Breast epithelium (tissue), 4 donors: ENCODE data around the gene ITPKC. TPM values are rescaled to one million over a fixed set of nuclear protein-coding genes. Genes with fewer than 3 reads are reported as not detected.

ENCODE experiments used
- DNase-seq, 2 donors: peaks; one replicate each; pipeline ENCODE4 v3.0.0-alpha.2; 2019; ENCODE audit warnings: low spot score in 2 of 2
- H3K27ac ChIP-seq, 2 donors: fragments of 200-600 bp; sonication (generic) in 1 of 2; one replicate each; pipeline ENCODE4 v1.5.1; 2016 to 2019; ENCODE audit warnings: mild to moderate bottlenecking in 1 of 2
- H3K27me3 ChIP-seq, 2 donors: fragments of 200-600 bp; sonication (generic) in 1 of 2; one replicate each; pipeline versions ENCODE4 v1.5.1 to v1.6.0; 2017 to 2019; ENCODE audit warnings: control low read depth in 1 of 2, mild to moderate bottlenecking in 1 of 2
- H3K36me3 ChIP-seq: fragments of 200-600 bp; one replicate; pipeline ENCODE4 v1.5.1; 2019
- H3K4me1 ChIP-seq, 2 donors: fragments of 200-600 bp; sonication (generic); one replicate each; pipeline ENCODE4 v1.5.1; 2016 to 2019; ENCODE audit warnings: control low read depth in 1 of 2
- H3K4me3 ChIP-seq, 3 donors: fragments of 200-600 bp; sonication (generic); 1 replicate in 2 of 3; 2 replicates in 1 of 3; pipeline ENCODE4 v1.5.1; 2016 to 2019; ENCODE audit warnings: mild to moderate bottlenecking in 3 of 3, moderate library complexity in 2 of 3
- H3K9me3 ChIP-seq, 2 donors: fragments of 200-600 bp; sonication (generic) in 1 of 2; one replicate each; pipeline ENCODE4 v1.5.1; 2016 to 2019; ENCODE audit warnings: control low read depth in 1 of 2
- CTCF ChIP-seq, 3 donors: fragments of 450-650 bp; IDR thresholded peaks; one replicate each; pipeline ENCODE4 v1.5.1; 2016 to 2017; ENCODE audit warnings: antibody characterized with exemption in 3 of 3, mild to moderate bottlenecking in 3 of 3, moderate library complexity in 3 of 3
- POLR2A ChIP-seq: fragments of 450-650 bp; IDR thresholded peaks from one replicate; pipeline ENCODE4 v1.6.1; 2016; ENCODE audit warnings: antibody characterized with exemption, mild to moderate bottlenecking, moderate library complexity
- POLR2AphosphoS5 ChIP-seq, 3 donors: sonication (generic); formaldehyde crosslinking; IDR thresholded peaks; one replicate each; pipeline ENCODE4 v1.6.1; 2017; ENCODE audit warnings: antibody characterized with exemption in 3 of 3
- intact Hi-C: fragments of 100-400 bp; cut with DNase I; formaldehyde crosslinking; loops from one replicate; pipeline ENCODE4 v1.15.1; 2023; ENCODE audit warnings: low total_unique reads
- total RNA-seq, 3 donors: library from RNA; depleted of rRNA; stranded (reverse); fragments of >200 nt; gene quantifications; one replicate each; pipeline ENCODE4 v1.1.0, GENCODE V29; 2016

The ITPKC gene
- total RNA-seq, 3 donors from 2014 or later: 41.8 to 71.6 (median 55.1) TPM

- DNase-seq: no peak
- Histone ChIP-seq H3K4me1 (peaks cover 0 to 11% of the 10 kb centered on the region in 2 donors), H3K9me3 (no peaks in the 10 kb centered on the region), H3K4me3 (no peak overlapping the region), H3K36me3 (peaks cover 9% of the 10 kb centered on the region), H3K27ac (no peak overlapping the region), H3K27me3 (no peaks in the 10 kb centered on the region)
- intact Hi-C loops: no loop called here
- TF ChIP-seq CTCF (IDR thresholded peaks at IDR 0.05): no peak
- TF ChIP-seq POLR2A: no peak
- TF ChIP-seq POLR2AphosphoS5 (IDR thresholded peaks at IDR 0.05): no peak
Observed at GRCh38 chr19:40755248-40755624, 38.3 kb downstream of the ITPKC start.

- Histone ChIP-seq H3K36me3 (peaks cover 9% of the 10 kb centered on the region), H3K4me1 (peaks cover 0 to 11% of the 10 kb centered on the region in 2 donors)
Observed at GRCh38 chr19:40755791-40756190, 38.9 kb downstream of the ITPKC start.

DNA sequence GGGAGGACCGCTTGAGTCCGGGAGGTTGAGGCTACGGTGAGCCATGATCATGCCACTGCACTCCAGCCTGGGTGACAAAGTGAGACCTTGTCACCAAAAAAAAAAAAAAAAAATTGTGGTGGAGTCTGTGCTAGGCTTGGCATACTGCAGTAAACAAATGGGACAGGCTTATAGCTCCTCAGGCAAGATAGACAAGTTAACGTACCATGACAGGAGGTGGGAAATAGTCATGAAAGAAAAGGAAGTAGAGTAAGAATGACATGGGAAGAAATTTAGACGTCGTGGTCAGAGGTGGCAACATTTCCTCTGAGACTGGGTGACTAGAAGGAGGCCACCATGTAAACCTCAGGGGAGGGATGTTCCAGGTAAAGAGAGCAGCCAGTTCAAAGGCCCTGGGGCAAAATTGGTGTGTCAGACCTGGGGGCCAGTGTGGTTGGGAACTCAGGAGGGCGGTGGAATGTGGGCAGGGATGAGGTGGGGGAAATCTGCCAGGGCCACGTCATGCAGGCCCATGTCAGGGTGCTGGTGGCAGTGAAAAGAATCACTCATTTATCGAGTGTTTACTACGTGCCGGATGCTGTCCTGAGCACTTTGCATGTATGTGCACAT lies 39.7 kb downstream of the ITPKC start:
- Histone ChIP-seq H3K36me3 (peaks cover 9% of the 10 kb centered on the region), H3K9me3 (no peaks in the 10 kb centered on the region), H3K4me1 (peaks cover 0 to 11% of the 10 kb centered on the region in 2 donors), H3K27ac (peak overlapping the region in 1 of 2 donors; percentile 25), H3K27me3 (no peaks in the 10 kb centered on the region), H3K4me3 (no peak overlapping the region)
- no peak for TF ChIP-seq POLR2A
- TF ChIP-seq POLR2AphosphoS5 (IDR thresholded peaks at IDR 0.05): no peak
- no peak for TF ChIP-seq CTCF (IDR thresholded peaks at IDR 0.05)
- intact Hi-C loops: no loop called here
- DNase-seq: no peak

More at GRCh38 chr19:40755791-40756190, 38.9 kb downstream of the ITPKC start:
- no peak overlapping the region for H3K4me3 ChIP-seq
- no peaks in the 10 kb centered on the region for H3K9me3 ChIP-seq
- no peaks in the 10 kb centered on the region for H3K27me3 ChIP-seq
- TF ChIP-seq POLR2AphosphoS5 (IDR thresholded peaks at IDR 0.05) (no peak), CTCF (IDR thresholded peaks at IDR 0.05) (no peak), POLR2A (no peak)
- H3K27ac ChIP-seq: peak overlapping the region; percentile 1 to 25
- intact Hi-C loops: no loop called here
- DNase-seq: no peak

- Histone ChIP-seq H3K4me1 (peaks cover 0 to 11% of the 10 kb centered on the region in 2 donors), H3K27me3 (no peaks in the 10 kb centered on the region), H3K27ac (no peak overlapping the region), H3K9me3 (no peaks in the 10 kb centered on the region), H3K36me3 (peaks cover 21% of the 10 kb centered on the region), H3K4me3 (no peak overlapping the region)
- TF ChIP-seq POLR2A (no peak), POLR2AphosphoS5 (IDR thresholded peaks at IDR 0.05) (no peak), CTCF (IDR thresholded peaks at IDR 0.05) (no peak)
- intact Hi-C loops: no loop called here
- no peak for DNase-seq
Observed at GRCh38 chr19:40758491-40758890, 41.6 kb downstream of the ITPKC start.

DNA sequence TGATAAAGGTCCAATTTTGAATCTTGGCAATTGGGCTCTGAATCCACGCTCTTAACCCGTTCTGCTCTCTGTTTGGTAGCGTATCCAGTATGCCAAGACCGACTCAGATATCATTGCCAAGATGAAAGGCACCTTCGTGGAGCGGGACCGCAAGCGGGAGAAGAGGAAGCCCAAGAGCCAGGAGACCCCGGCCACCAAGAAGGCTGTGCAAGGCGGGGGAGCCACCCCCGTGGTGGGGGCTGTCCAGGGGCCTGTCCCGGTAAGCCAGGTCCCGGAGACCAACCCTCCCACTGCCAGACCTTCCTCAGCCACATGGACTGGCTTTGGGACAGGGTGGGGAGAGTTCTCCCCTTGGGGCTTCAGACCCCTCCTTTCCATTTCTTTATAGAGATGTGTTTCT lies 42.4 kb downstream of the ITPKC start:
- intact Hi-C loops: no loop called here
- peaks cover 0 to 5% of the 10 kb centered on the region in 2 donors for H3K4me1 ChIP-seq
- H3K27ac ChIP-seq: no peak overlapping the region
- no peak for DNase-seq
- TF ChIP-seq CTCF (IDR thresholded peaks at IDR 0.05): no peak
- TF ChIP-seq POLR2A: no peak
- no peak for TF ChIP-seq POLR2AphosphoS5 (IDR thresholded peaks at IDR 0.05)
- H3K4me3 ChIP-seq: no peak overlapping the region
- H3K9me3 ChIP-seq: no peaks in the 10 kb centered on the region
- no peaks in the 10 kb centered on the region for H3K27me3 ChIP-seq
- H3K36me3 ChIP-seq: peaks cover 22% of the 10 kb centered on the region
